ENCODE measurements around the gene ZDHHC5. TPM values are rescaled to one million over a fixed set of nuclear protein-coding genes. Genes with fewer than 3 reads are reported as not detected.

The ZDHHC5 gene
- total and polyA plus RNA-seq, 2 of the 4 experiments (the other 2 are of a cell fraction): 19.4 to 45.7 TPM

DNA sequence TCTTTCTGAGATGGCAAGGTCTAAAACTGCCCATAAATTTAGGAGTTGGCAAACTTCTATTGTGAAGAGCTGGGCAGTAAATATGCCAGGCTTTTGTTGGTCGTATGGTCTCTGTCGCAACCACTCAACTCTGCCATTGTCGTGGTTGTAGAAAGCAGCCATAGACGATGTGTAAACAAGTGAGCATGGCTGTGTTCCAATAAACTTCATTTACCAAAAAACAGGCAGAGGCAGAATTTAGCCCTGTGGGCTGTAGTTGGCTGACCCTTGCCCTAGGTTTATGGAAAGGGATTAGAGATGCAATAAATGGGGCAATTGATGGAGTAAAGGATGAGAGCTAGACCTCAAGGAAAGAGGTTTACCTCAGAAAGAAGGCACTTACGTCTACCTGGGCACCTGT, 35.8 kb upstream of the ZDHHC5 start:
- Histone ChIP-seq H3K4ac (ENCODE audit: low read depth, low read length) (no peak overlapping the region), H4K20me1 (ENCODE audit: insufficient read depth, low read length) (no peaks in the 10 kb centered on the region), H3K56ac (ENCODE audit: extremely low read depth, insufficient read depth, low read length) (no peak overlapping the region), H3K4me2 (ENCODE audit: low read depth, low read length) (no peak overlapping the region), H2BK5ac (ENCODE audit: low read depth, low read length, poor library complexity, severe bottlenecking) (no peak overlapping the region), H3K23ac (ENCODE audit: low read depth, low read length) (no peak overlapping the region), H3K79me1 (ENCODE audit: low read depth in 1 of 2, low read length in 2 of 2) (no peaks in the 10 kb centered on the region), H3K18ac (ENCODE audit: low read depth, low read length) (no peak overlapping the region), H3K9me3 (ENCODE audit: control insufficient read depth, insufficient read depth, low read length) (no peaks in the 10 kb centered on the region), H3K9me1 (ENCODE audit: insufficient read depth, low read length) (no peaks in the 10 kb centered on the region; the same call in 1 of the 2 replicates), H3K27ac (ENCODE audit: insufficient read depth, low read length) (no peak overlapping the region), H4K8ac (ENCODE audit: low read depth in 2 of 2, low read length in 2 of 2) (no peak overlapping the region), H4K5ac (ENCODE audit: low read depth, low read length) (no peak overlapping the region), H3K27me3 (ENCODE audit: control insufficient read depth, insufficient read depth, low read length) (peaks cover 30% of the 10 kb centered on the region), H2BK120ac (ENCODE audit: low read depth, low read length) (no peak overlapping the region), H2BK15ac (ENCODE audit: low read depth, low read length) (no peak overlapping the region), H2AFZ (replicated peaks; ENCODE audit: low read length, poor library complexity) (no peak overlapping the region), H3K4me1 (ENCODE audit: control insufficient read depth, insufficient read depth, low read length) (no peaks in the 10 kb centered on the region), H2BK20ac (ENCODE audit: low read depth, low read length) (no peak overlapping the region), H3K14ac (replicated peaks; ENCODE audit: low read depth, low read length) (no peak overlapping the region), H2AK9ac (replicated peaks; ENCODE audit: low read depth, low read length, poor library complexity) (no peak overlapping the region), H3K4me3 (ENCODE audit: insufficient read depth, low read depth, low read length) (no peak overlapping the region), H3K36me3 (ENCODE audit: control insufficient read depth, insufficient read depth, low read length) (no peaks in the 10 kb centered on the region), H4K91ac (ENCODE audit: insufficient read depth, low read depth, low read length) (no peak overlapping the region), H2AK5ac (ENCODE audit: low read depth, low read length) (no peak overlapping the region), H3K9ac (ENCODE audit: low read depth, low read length) (no peak overlapping the region)
- dilution Hi-C loops (cut with HindIII; ENCODE audit: low sequenced_read_pairs, unreplicated experiment): no loop called here
- intact Hi-C loops (cut with micrococcal nuclease): no loop called here
- CTCF ChIA-PET: no interaction called here
- BruUV-seq (replicated peaks): no TSS peak
- POLR2A ChIA-PET (ENCODE audit: unreplicated experiment): no interaction called here
- no peak for ATAC-seq (ENCODE audit: low read depth)
- no peak for DNase-seq
- no CpG with 5 or more reads among the region's 5 CpGs for WGBS, 2 experiments (ENCODE audit: extremely low coverage in 2 of 2, insufficient read length in 1 of 2)
- in situ Hi-C loops (cut with MboI; ENCODE audit: low sequenced_read_pairs): no loop called here
- no peak for TF ChIP-seq MXI1 (IDR thresholded peaks at IDR 0.05; ENCODE audit: borderline replicate concordance, low read depth, low read length)
- TF ChIP-seq, protein P1, sequence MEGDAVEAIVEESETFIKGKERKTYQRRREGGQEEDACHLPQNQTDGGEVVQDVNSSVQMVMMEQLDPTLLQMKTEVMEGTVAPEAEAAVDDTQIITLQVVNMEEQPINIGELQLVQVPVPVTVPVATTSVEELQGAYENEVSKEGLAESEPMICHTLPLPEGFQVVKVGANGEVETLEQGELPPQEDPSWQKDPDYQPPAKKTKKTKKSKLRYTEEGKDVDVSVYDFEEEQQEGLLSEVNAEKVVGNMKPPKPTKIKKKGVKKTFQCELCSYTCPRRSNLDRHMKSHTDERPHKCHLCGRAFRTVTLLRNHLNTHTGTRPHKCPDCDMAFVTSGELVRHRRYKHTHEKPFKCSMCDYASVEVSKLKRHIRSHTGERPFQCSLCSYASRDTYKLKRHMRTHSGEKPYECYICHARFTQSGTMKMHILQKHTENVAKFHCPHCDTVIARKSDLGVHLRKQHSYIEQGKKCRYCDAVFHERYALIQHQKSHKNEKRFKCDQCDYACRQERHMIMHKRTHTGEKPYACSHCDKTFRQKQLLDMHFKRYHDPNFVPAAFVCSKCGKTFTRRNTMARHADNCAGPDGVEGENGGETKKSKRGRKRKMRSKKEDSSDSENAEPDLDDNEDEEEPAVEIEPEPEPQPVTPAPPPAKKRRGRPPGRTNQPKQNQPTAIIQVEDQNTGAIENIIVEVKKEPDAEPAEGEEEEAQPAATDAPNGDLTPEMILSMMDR (conservative IDR thresholded peaks at IDR 0.05; ENCODE audit: low read depth, low read length): no peak
- no peak for TF ChIP-seq POLR2A (IDR thresholded peaks at IDR 0.05; ENCODE audit: low read depth, low read length)
- TF ChIP-seq RCOR1 (IDR thresholded peaks at IDR 0.05; ENCODE audit: insufficient replicate concordance, low read length): no peak
- TF ChIP-seq RAD21 (IDR thresholded peaks at IDR 0.05; ENCODE audit: low read length): no peak
- TF ChIP-seq MAZ (IDR thresholded peaks at IDR 0.05; ENCODE audit: borderline replicate concordance, low read depth, low read length): no peak
- TF ChIP-seq FOS (IDR thresholded peaks at IDR 0.05; ENCODE audit: low read depth, low read length): no peak
- no peak for TF ChIP-seq BHLHE40 (IDR thresholded peaks at IDR 0.05; ENCODE audit: low read depth, low read length)
- no peak for TF ChIP-seq MAFK (IDR thresholded peaks at IDR 0.05; ENCODE audit: low read depth, low read length)
- no peak for TF ChIP-seq CEBPB (IDR thresholded peaks at IDR 0.05; ENCODE audit: low read depth, low read length)
- TF ChIP-seq, protein P2, sequence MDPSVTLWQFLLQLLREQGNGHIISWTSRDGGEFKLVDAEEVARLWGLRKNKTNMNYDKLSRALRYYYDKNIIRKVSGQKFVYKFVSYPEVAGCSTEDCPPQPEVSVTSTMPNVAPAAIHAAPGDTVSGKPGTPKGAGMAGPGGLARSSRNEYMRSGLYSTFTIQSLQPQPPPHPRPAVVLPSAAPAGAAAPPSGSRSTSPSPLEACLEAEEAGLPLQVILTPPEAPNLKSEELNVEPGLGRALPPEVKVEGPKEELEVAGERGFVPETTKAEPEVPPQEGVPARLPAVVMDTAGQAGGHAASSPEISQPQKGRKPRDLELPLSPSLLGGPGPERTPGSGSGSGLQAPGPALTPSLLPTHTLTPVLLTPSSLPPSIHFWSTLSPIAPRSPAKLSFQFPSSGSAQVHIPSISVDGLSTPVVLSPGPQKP (IDR thresholded peaks at IDR 0.05; ENCODE audit: borderline replicate concordance, low read depth, low read length): no peak
- TF ChIP-seq, protein P3, sequence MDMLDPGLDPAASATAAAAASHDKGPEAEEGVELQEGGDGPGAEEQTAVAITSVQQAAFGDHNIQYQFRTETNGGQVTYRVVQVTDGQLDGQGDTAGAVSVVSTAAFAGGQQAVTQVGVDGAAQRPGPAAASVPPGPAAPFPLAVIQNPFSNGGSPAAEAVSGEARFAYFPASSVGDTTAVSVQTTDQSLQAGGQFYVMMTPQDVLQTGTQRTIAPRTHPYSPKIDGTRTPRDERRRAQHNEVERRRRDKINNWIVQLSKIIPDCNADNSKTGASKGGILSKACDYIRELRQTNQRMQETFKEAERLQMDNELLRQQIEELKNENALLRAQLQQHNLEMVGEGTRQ (IDR thresholded peaks at IDR 0.05; ENCODE audit: low read depth, low read length): no peak
- no peak for TF ChIP-seq SMC3 (IDR thresholded peaks at IDR 0.05; ENCODE audit: low read depth, low read length)
- no peak for TF ChIP-seq RFX5 (IDR thresholded peaks at IDR 0.05; ENCODE audit: low read depth, low read length)
- no peak for TF ChIP-seq NFE2L2 (IDR thresholded peaks at IDR 0.05; ENCODE audit: low read depth, low read length)
- no peak for TF ChIP-seq CHD1 (IDR thresholded peaks at IDR 0.05; ENCODE audit: low read depth, low read length)
